Measurements from ENCODE around the gene SLC28A1. TPM values are rescaled to one million over a fixed set of nuclear protein-coding genes. Genes with fewer than 3 reads are reported as not detected.

SLC28A1 gene
- total and polyA plus RNA-seq, 2 experiments from 2014 or later: 0.24 to 0.45 TPM

GRCh38 chr15:84961707-84962106, 77.2 kb downstream of the SLC28A1 start:
- Histone ChIP-seq H3K27me3 (no peaks in the 10 kb centered on the region), H3K4me3 (no peak overlapping the region), H3K27ac (no peak overlapping the region), H3K4me1 (ENCODE audit: low read depth) (peaks cover 9% of the 10 kb centered on the region), H3K36me3 (no peaks in the 10 kb centered on the region), H3K9me3 (ENCODE audit: low read depth) (no peaks in the 10 kb centered on the region)
- no peak for TF ChIP-seq CTCF (IDR thresholded peaks at IDR 0.05; ENCODE audit: low read depth, low read length)
- no peak for DNase-seq (ENCODE audit: low read depth in 1 of 2, low spot score in 1 of 2)

DNA sequence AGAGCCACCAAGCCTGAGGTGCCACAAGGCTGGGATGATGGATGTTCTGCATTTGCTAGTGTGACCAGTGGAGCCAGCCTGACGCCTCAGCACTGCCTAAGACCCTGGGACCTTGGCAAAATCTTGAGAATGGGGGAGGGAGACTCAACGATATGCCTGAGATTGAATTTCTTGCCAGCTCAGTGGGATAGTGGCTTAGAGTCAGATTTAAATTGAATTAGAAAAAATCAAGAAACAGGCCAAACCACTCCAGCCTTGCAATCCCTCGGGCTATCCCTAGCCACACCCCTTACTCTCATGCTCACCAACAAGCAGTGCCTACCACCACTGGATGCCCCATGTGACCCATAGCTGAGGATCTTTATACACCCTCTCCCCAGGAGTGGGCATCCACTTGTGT, 78.5 kb downstream of the SLC28A1 start:
- no peaks in the 10 kb centered on the region for H3K9me3 ChIP-seq (ENCODE audit: low read depth)
- peaks cover 9% of the 10 kb centered on the region for H3K4me1 ChIP-seq (ENCODE audit: low read depth)
- no peak overlapping the region for H3K4me3 ChIP-seq
- H3K27ac ChIP-seq: no peak overlapping the region
- no peak for DNase-seq (ENCODE audit: low read depth in 1 of 2, low spot score in 1 of 2)
- TF ChIP-seq CTCF (IDR thresholded peaks at IDR 0.05; ENCODE audit: low read depth, low read length): no peak
- no peaks in the 10 kb centered on the region for H3K36me3 ChIP-seq
- H3K27me3 ChIP-seq: no peaks in the 10 kb centered on the region

DNA sequence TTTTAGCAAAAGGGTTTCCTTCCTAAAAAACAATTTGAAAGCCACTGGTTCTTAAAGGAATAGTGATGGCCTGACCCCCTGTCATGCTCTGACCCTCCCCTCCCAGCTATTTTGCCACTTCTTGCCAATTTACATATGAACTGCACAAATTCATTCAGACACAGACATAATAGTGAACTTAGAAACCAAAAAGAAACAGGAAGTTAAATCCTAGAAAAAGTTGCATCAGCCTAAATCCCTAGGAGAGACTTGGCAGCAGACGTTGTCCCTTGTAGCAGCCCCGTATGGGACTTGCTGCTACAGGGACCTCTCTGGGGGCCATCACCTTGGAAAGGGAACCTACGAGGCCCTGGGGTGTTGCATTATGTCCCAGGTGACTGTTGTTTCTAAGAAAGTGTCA, 82.9 kb downstream of the SLC28A1 start:
- Histone ChIP-seq H3K4me3 (no peak overlapping the region), H3K4me1 (ENCODE audit: low read depth) (no peaks in the 10 kb centered on the region), H3K9me3 (ENCODE audit: low read depth) (no peaks in the 10 kb centered on the region), H3K27ac (no peak overlapping the region), H3K27me3 (no peaks in the 10 kb centered on the region), H3K36me3 (no peaks in the 10 kb centered on the region)
- TF ChIP-seq CTCF (IDR thresholded peaks at IDR 0.05; ENCODE audit: low read depth, low read length): no peak
- no peak for DNase-seq (ENCODE audit: low read depth in 1 of 2, low spot score in 1 of 2)

GRCh38 chr15:84968301-84968700, 83.8 kb downstream of the SLC28A1 start:
- DNase-seq (ENCODE audit: low read depth in 1 of 2, low spot score in 1 of 2): no peak
- Histone ChIP-seq H3K27me3 (no peaks in the 10 kb centered on the region), H3K9me3 (ENCODE audit: low read depth) (no peaks in the 10 kb centered on the region), H3K36me3 (no peaks in the 10 kb centered on the region), H3K27ac (no peak overlapping the region), H3K4me1 (ENCODE audit: low read depth) (no peaks in the 10 kb centered on the region), H3K4me3 (no peak overlapping the region)
- no peak for TF ChIP-seq CTCF (IDR thresholded peaks at IDR 0.05; ENCODE audit: low read depth, low read length)

DNA sequence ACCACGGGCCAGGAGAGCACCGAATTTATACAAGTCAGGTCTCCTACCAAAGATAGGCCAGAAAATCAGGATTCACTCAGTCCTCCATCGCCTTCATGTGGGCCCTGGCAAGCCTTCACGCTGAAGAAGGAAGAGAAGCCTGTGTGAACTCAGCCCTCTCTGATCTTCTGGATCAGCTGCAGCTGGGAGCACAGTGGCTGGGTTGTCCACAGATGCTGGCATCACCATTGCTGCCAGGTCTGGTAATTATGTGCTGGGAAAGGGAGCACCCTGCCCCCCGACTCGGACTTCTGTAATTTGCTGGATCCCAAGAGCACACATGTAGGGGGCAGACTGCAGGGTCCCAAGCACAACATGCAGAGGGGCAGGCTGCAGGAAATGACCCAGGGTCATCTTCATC, 84.8 kb downstream of the SLC28A1 start:
- Histone ChIP-seq H3K9me3 (ENCODE audit: low read depth) (no peaks in the 10 kb centered on the region), H3K4me3 (no peak overlapping the region), H3K36me3 (no peaks in the 10 kb centered on the region), H3K4me1 (ENCODE audit: low read depth) (no peaks in the 10 kb centered on the region), H3K27me3 (no peaks in the 10 kb centered on the region), H3K27ac (no peak overlapping the region)
- TF ChIP-seq CTCF (IDR thresholded peaks at IDR 0.05; ENCODE audit: low read depth, low read length): no peak
- no peak for DNase-seq (ENCODE audit: low read depth in 1 of 2, low spot score in 1 of 2)

GRCh38 chr15:84970843-84971242, 86.4 kb downstream of the SLC28A1 start:
- Histone ChIP-seq H3K36me3 (no peaks in the 10 kb centered on the region), H3K27ac (no peak overlapping the region), H3K4me3 (no peak overlapping the region), H3K9me3 (ENCODE audit: low read depth) (no peaks in the 10 kb centered on the region), H3K27me3 (no peaks in the 10 kb centered on the region), H3K4me1 (ENCODE audit: low read depth) (no peaks in the 10 kb centered on the region)
- DNase-seq (ENCODE audit: low read depth in 1 of 2, low spot score in 1 of 2): no peak
- TF ChIP-seq CTCF (IDR thresholded peaks at IDR 0.05; ENCODE audit: low read depth, low read length): no peak

All from cardiac muscle cell (in vitro differentiated cells and primary cell).